KMS-11 (cell line): ENCODE data around the gene SPON1.

Source experiments
- H2AFZ ChIP-seq: fragments of 200-600 bp; sonication (generic); 2 replicates; pipeline ENCODE4 v1.6.1; 2016; ENCODE audit warnings: antibody characterized with exemption, mixed run types, low read depth
- H3K27ac ChIP-seq: fragments of 200-600 bp; sonication (generic); 2 replicates; pipeline ENCODE4 v1.6.1; 2016; ENCODE audit warnings: mild to moderate bottlenecking, mixed run types
- H3K27me3 ChIP-seq: fragments of 200-600 bp; sonication (generic); 2 replicates; pipeline ENCODE4 v1.6.1; 2017; ENCODE audit warnings: mild to moderate bottlenecking, low read depth, mixed run types, moderate library complexity; ENCODE audit not compliant: insufficient read depth
- H3K36me3 ChIP-seq: fragments of 200-600 bp; sonication (generic); 2 replicates; pipeline ENCODE4 v1.6.1; 2017; ENCODE audit warnings: mild to moderate bottlenecking, mixed run types; ENCODE audit not compliant: insufficient read depth
- H3K4me1 ChIP-seq: fragments of 200-600 bp; sonication (generic); 2 replicates; pipeline ENCODE4 v1.6.1; 2016; ENCODE audit warnings: mild to moderate bottlenecking, low read depth, mixed run types; ENCODE audit not compliant: poor library complexity, severe bottlenecking
- H3K4me2 ChIP-seq: fragments of 200-600 bp; sonication (generic); 2 replicates; pipeline ENCODE4 v1.7.0; 2016; ENCODE audit warnings: mild to moderate bottlenecking, mixed run types
- H3K4me3 ChIP-seq: fragments of 200-600 bp; sonication (generic); IDR thresholded peaks from 2 replicates; pipeline ENCODE4 v1.6.1; 2017; ENCODE audit warnings: low read depth, low read length, mixed read lengths; ENCODE audit not compliant: insufficient read depth
- H3K79me2 ChIP-seq: fragments of 200-600 bp; sonication (generic); 2 replicates; pipeline ENCODE4 v1.6.1; 2016; ENCODE audit warnings: low read depth, mixed run types; ENCODE audit not compliant: insufficient read depth
- H3K9ac ChIP-seq: fragments of 200-600 bp; sonication (generic); 2 replicates; pipeline ENCODE4 v1.6.1; 2016; ENCODE audit warnings: mild to moderate bottlenecking, mixed run types
- H4K20me1 ChIP-seq: fragments of 200-600 bp; sonication (generic); 2 replicates; pipeline ENCODE4 v1.6.1; 2016; ENCODE audit warnings: mild to moderate bottlenecking, mixed run types; ENCODE audit not compliant: insufficient read depth
- CTCF ChIP-seq: fragments of 200-600 bp; sonication (generic); conservative IDR thresholded peaks from 2 replicates; pipeline ENCODE4 v1.6.1; 2017; ENCODE audit warnings: low read depth, mild to moderate bottlenecking, antibody characterized with exemption, low read length, moderate library complexity, mixed read lengths

Gene SPON1

GRCh38 chr11:14052198-14052597 lies 89.7 kb downstream of the SPON1 start:
- TF ChIP-seq CTCF = no peak
- H4K20me1 ChIP-seq = no peaks in the 10 kb centered on the region

GRCh38 chr11:14054116-14055107 lies 91.9 kb downstream of the SPON1 start:
- no peaks in the 10 kb centered on the region for H3K79me2 ChIP-seq
- H3K4me1 ChIP-seq = no peaks in the 10 kb centered on the region
- no peaks in the 10 kb centered on the region for H4K20me1 ChIP-seq
- no peak overlapping the region for H3K4me3 ChIP-seq
- no peak overlapping the region for H3K27ac ChIP-seq
- H2AFZ ChIP-seq = no peak overlapping the region
- H3K27me3 ChIP-seq = no peaks in the 10 kb centered on the region
- H3K4me2 ChIP-seq = no peak overlapping the region
- H3K9ac ChIP-seq = no peak overlapping the region
- H3K36me3 ChIP-seq = no peaks in the 10 kb centered on the region
- no peak for TF ChIP-seq CTCF

More at GRCh38 chr11:14052198-14052597, 89.7 kb downstream of the SPON1 start:
- Histone ChIP-seq H3K27ac (no peak overlapping the region), H3K4me1 (no peaks in the 10 kb centered on the region), H3K4me2 (no peak overlapping the region), H3K79me2 (no peaks in the 10 kb centered on the region), H3K9ac (no peak overlapping the region), H3K27me3 (no peaks in the 10 kb centered on the region), H2AFZ (no peak overlapping the region), H3K4me3 (no peak overlapping the region), H3K36me3 (no peaks in the 10 kb centered on the region)

- H2AFZ ChIP-seq = no peak overlapping the region
- H3K79me2 ChIP-seq = no peaks in the 10 kb centered on the region
Observed at GRCh38 chr11:14055936-14056335, 93.4 kb downstream of the SPON1 start.

GRCh38 chr11:14058061-14058460 lies 95.5 kb downstream of the SPON1 start:
- Histone ChIP-seq H2AFZ (no peak overlapping the region), H4K20me1 (no peaks in the 10 kb centered on the region)
- no peak for TF ChIP-seq CTCF

More at GRCh38 chr11:14055936-14056335, 93.4 kb downstream of the SPON1 start:
- no peak for TF ChIP-seq CTCF
- no peaks in the 10 kb centered on the region for H4K20me1 ChIP-seq
- H3K36me3 ChIP-seq = no peaks in the 10 kb centered on the region
- H3K4me1 ChIP-seq = no peaks in the 10 kb centered on the region
- no peaks in the 10 kb centered on the region for H3K27me3 ChIP-seq
- no peak overlapping the region for H3K9ac ChIP-seq
- H3K4me3 ChIP-seq = no peak overlapping the region
- H3K27ac ChIP-seq = no peak overlapping the region
- H3K4me2 ChIP-seq = no peak overlapping the region

More at GRCh38 chr11:14058061-14058460, 95.5 kb downstream of the SPON1 start:
- no peaks in the 10 kb centered on the region for H3K27me3 ChIP-seq
- H3K36me3 ChIP-seq = no peaks in the 10 kb centered on the region
- no peak overlapping the region for H3K27ac ChIP-seq
- H3K4me3 ChIP-seq = no peak overlapping the region
- no peak overlapping the region for H3K9ac ChIP-seq
- no peaks in the 10 kb centered on the region for H3K4me1 ChIP-seq
- no peaks in the 10 kb centered on the region for H3K79me2 ChIP-seq
- no peak overlapping the region for H3K4me2 ChIP-seq
